Common myeloid progenitor, CD34-positive (primary cell): ENCODE data around the gene AAGAB.
A peak's percentile ranks its signal among the peaks of the same experiment; 100 is the strongest.
"Not testable (repeated sequence)": the region's sequence is repeated elsewhere in the genome, so short reads cannot be mapped to it uniquely, and the experiment has no call there.

Experiments
- CTCF ChIA-PET: fragments of 350-600 bp; sonication (Branson Sonifier 250); formaldehyde crosslinking; loops from one replicate; lab custom pipeline; 2021; ENCODE audit warnings: antibody characterized with exemption; lab: Charles Lee
- POLR2A ChIA-PET: fragments of 350-600 bp; sonication (Branson Sonifier 250); formaldehyde crosslinking; loops from one replicate; lab custom pipeline; 2021; ENCODE audit warnings: antibody characterized with exemption; lab: Charles Lee
- DNase-seq, 3 donors: peaks; one replicate each; pipeline versions ENCODE4 v3.0.0 to v3.0.0-alpha.2; 2013
- H3K27ac ChIP-seq, 2 experiments: 1 replicate in 1 of 2; 2 replicates in 1 of 2; pipeline ENCODE4 v1.7.0; 2013; ENCODE audit warnings: inconsistent platforms in 2 of 2, low read length in 2 of 2, mild to moderate bottlenecking in 2 of 2, low read depth in 1 of 2, moderate library complexity in 1 of 2; ENCODE audit not compliant: severe bottlenecking in 2 of 2, insufficient read depth in 1 of 2, poor library complexity in 1 of 2
- H3K27me3 ChIP-seq, 5 experiments: replicated peaks in 2 of 5; 1 replicate in 3 of 5; 2 replicates in 2 of 5; pipeline versions ENCODE4 v1.6.1 to v1.7.0; 2013; ENCODE audit warnings: low read length in 4 of 5, mild to moderate bottlenecking in 2 of 5, moderate library complexity in 2 of 5, inconsistent platforms in 1 of 5; ENCODE audit not compliant: insufficient read depth in 5 of 5, control insufficient read depth in 4 of 5
- H3K36me3 ChIP-seq, 4 experiments: 1 replicate in 2 of 4; 2 replicates in 2 of 4; pipeline versions ENCODE4 v1.6.1 to v1.7.0; 2013; ENCODE audit warnings: low read length in 3 of 4, control low read depth in 1 of 4, mild to moderate bottlenecking in 1 of 4; ENCODE audit not compliant: control insufficient read depth in 4 of 4, insufficient read depth in 4 of 4
- H3K4me1 ChIP-seq, 4 experiments: 1 replicate in 3 of 4; 2 replicates in 1 of 4; pipeline versions ENCODE4 v1.6.1 to v1.7.1; 2013; ENCODE audit warnings: low read length in 3 of 4, mild to moderate bottlenecking in 3 of 4, control low read depth in 1 of 4, inconsistent platforms in 1 of 4, moderate library complexity in 1 of 4; ENCODE audit not compliant: control insufficient read depth in 4 of 4, insufficient read depth in 4 of 4; ENCODE audit errors: control extremely low read depth in 1 of 4
- H3K4me3 ChIP-seq, 7 experiments: 1 replicate in 4 of 7; 2 replicates in 3 of 7; pipeline versions ENCODE4 v1.5.1 to v1.7.0; 2013; ENCODE audit warnings: mild to moderate bottlenecking in 7 of 7, low read length in 6 of 7, moderate library complexity in 6 of 7, inconsistent platforms in 2 of 7, low read depth in 2 of 7, control low read depth in 1 of 7; ENCODE audit not compliant: insufficient read depth in 4 of 7, control insufficient read depth in 1 of 7; ENCODE audit errors: extremely low read depth in 1 of 7
- H3K9me3 ChIP-seq, 5 experiments: 1 replicate in 4 of 5; 2 replicates in 1 of 5; pipeline versions ENCODE4 v1.6.1 to v1.7.1; 2013; ENCODE audit warnings: low read length in 4 of 5, mild to moderate bottlenecking in 2 of 5, inconsistent platforms in 1 of 5, low read depth in 1 of 5, moderate library complexity in 1 of 5; ENCODE audit not compliant: control insufficient read depth in 4 of 5, insufficient read depth in 2 of 5; ENCODE audit errors: control extremely low read depth in 1 of 5
- WGBS: methylation state at CpG from one replicate; pipeline ENCODE4 v1.1.5; 2013; ENCODE audit not compliant: insufficient coverage; 5-methylcytosine and 5-hydroxymethylcytosine counted together

Gene AAGAB

DNA sequence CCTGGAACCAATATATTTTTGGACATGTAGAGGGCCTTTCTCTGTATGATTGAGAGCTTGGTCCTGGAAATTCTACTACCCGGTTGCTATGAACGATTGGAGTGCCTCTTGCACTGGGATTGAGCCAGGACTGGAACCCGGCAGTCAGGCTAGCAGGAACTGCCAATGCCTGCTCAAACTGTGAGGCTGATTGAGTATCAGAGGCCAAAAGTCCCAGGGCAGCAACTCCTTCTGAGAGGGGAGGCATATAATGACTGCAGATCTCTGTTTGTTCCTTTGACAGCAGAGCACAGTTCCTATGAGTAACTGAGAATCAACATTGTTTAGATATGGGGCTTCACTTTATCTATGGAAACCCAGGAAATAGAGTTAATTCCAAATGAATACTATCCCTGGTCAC, 13.0 kb upstream of the AAGAB start:
- CTCF ChIA-PET, result no interaction called here
- no peaks in the 10 kb centered on the region for H3K36me3 ChIP-seq
- DNase-seq, result no peak
- WGBS, result 93% methylated on average over 3 of the region's 3 CpGs
- no peak overlapping the region for H3K27ac ChIP-seq
- POLR2A ChIA-PET, result no interaction called here
- no peak overlapping the region for H3K4me3 ChIP-seq
- no peaks in the 10 kb centered on the region for H3K4me1 ChIP-seq
- H3K9me3 ChIP-seq, result peaks cover 0 to 2% (median 0%) of the 10 kb centered on the region in 5 experiments
- H3K27me3 ChIP-seq, result no peaks in the 10 kb centered on the region

DNA sequence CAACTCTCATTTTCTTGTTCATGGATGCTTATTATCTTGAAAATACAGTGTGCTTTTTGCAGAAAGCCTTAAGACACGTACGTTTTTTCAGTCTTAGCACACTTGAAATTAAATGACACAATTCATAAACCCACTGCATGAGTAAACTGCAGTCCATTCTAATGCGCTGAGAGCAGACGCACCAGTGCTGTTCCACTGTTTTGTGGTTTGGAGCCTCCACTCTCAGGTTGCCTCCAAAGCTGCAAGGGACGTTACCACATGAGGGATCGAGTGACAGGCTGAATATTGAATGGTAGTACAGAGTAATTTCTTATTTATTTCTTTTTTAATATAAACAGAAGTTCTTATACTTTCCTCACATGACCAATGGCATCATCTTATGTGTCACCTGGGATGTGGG, 12.4 kb upstream of the AAGAB start:
- WGBS, result 100% methylated on average over 4 of the region's 6 CpGs
- H3K27ac ChIP-seq, result no peak overlapping the region
- H3K27me3 ChIP-seq, result no peaks in the 10 kb centered on the region
- H3K4me3 ChIP-seq, result no peak overlapping the region
- CTCF ChIA-PET, result no interaction called here
- H3K4me1 ChIP-seq, result no peaks in the 10 kb centered on the region
- POLR2A ChIA-PET, result no interaction called here
- H3K36me3 ChIP-seq, result no peaks in the 10 kb centered on the region
- no peak for DNase-seq
- no peaks in the 10 kb centered on the region for H3K9me3 ChIP-seq

DNA sequence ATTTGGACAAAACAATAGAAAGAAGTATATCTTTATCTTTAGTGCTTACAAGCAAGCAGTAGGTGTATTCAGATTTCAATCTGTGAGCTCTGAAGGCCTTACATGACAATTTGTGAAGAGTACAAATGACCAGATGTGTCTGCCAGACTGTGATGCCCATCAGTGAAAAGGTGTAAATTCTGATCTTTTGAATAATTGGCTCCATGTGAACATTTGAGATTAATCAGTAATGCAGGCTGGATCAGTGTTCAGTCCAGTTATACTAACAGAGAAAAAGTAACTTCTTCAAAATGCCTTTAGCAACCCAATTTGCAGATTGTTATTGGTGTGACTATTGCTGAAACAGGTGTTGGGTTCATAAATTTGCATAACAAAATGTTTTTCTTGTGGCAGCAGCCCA, 5.3 kb upstream of the AAGAB start:
- ChIA-PET POLR2A (no interaction called here), CTCF (no interaction called here)

DNA sequence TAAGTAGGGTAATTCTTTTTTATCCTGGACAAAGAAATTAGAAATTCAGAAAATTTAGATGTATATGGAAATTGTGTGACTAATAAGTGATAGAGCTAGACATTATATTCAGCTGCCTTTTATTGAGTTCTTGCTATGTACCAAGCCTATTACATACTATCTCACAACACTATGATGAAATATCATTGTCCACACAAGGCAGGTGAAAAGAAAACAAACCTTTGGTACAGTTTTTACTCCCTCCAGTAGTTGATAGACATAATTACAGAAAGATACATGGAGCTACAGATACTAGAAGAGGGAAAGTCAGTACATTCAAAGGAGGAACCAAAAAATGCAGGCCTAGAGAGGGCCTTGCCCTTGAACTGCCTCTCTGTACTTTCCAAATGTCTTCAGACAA, 4.9 kb upstream of the AAGAB start:
- Histone ChIP-seq H3K4me3 (no peak overlapping the region), H3K36me3 (no peaks in the 10 kb centered on the region), H3K9me3 (no peaks in the 10 kb centered on the region), H3K27me3 (no peaks in the 10 kb centered on the region), H3K4me1 (peaks cover 0 to 5% (median 4%) of the 10 kb centered on the region in 4 experiments), H3K27ac (no peak overlapping the region)
- DNase-seq, result no peak
- CTCF ChIA-PET, result no interaction called here
- POLR2A ChIA-PET, result no interaction called here

More for the DNA sequence above, 5.3 kb upstream of the AAGAB start:
- Histone ChIP-seq H3K4me1 (peaks cover 0 to 5% (median 3%) of the 10 kb centered on the region in 4 experiments), H3K4me3 (no peak overlapping the region), H3K27ac (no peak overlapping the region), H3K27me3 (no peaks in the 10 kb centered on the region), H3K9me3 (no peaks in the 10 kb centered on the region), H3K36me3 (no peaks in the 10 kb centered on the region)
- DNase-seq, result no peak

DNA sequence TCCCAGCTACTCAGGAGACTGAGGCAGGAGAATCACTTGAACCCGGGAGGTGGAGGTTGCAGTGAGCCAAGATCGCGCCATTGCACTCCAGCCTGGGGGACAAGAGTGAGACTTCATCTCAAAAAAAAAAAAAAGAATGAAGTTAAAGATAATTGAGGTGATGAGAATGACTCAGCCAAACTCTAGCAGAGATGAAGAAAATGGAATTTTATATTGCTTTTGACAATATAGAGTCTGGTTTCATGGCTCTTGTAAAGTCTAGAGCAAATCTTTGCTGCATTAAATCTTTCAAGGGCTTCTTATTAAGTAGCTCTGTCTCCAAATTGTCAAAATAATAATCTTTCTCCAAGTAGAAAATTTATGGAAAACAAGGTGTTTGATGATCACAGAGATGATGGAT, 4.0 kb upstream of the AAGAB start:
- POLR2A ChIA-PET, result interaction anchor here (0.7 kb wide), 1 partner anchor 23 kb away, joined by 4 read pairs; no protein-coding TSS in a partner anchor

DNA sequence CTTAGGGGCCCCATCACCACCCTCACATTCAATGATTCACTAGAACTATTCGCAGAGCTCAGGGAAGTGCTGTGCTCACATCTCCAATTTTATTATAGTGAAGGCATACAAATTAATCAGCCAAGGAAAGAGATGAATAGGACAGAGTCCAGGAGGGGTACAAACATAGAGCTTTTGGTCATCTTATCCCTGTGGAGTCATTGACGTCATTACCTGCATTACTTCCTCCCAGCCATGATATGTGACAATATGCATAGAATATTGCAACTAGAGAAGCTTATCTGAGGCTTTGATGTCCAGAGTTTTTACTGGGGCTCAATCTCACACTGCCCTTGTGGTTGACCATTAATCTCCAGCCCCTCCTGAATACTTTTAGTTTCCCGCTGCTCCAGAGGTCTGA, 1.6 kb upstream of the AAGAB start:
- ChIA-PET POLR2A (interaction anchor here (0.9 kb wide), 1 partner anchor 56 kb away, joined by 4 read pairs; no protein-coding TSS in a partner anchor), CTCF (interaction anchor here (0.5 to 0.6 kb wide), 2 partner anchors 137 to 623 kb away, joined by 3 read pairs; no protein-coding TSS in a partner anchor)
- Histone ChIP-seq H3K9me3 (no peaks in the 10 kb centered on the region), H3K4me1 (peaks cover 7 to 23% (median 12%) of the 10 kb centered on the region in 4 experiments), H3K27me3 (no peaks in the 10 kb centered on the region), H3K36me3 (no peaks in the 10 kb centered on the region), H3K4me3 (no peak overlapping the region), H3K27ac (no peak overlapping the region)
- 100% methylated on average over 2 of the region's 3 CpGs for WGBS
- DNase-seq, result no peak

More for the DNA sequence above, 4.0 kb upstream of the AAGAB start:
- H3K27me3 ChIP-seq, H3K4me3 ChIP-seq, CTCF ChIA-PET, DNase-seq, H3K9me3 ChIP-seq, H3K36me3 ChIP-seq, H3K27ac ChIP-seq: not testable (repeated sequence)
- H3K4me1 ChIP-seq, result peaks cover 5 to 13% (median 10%) of the 10 kb centered on the region in 4 experiments
- 96% methylated on average over 3 of the region's 3 CpGs for WGBS

DNA sequence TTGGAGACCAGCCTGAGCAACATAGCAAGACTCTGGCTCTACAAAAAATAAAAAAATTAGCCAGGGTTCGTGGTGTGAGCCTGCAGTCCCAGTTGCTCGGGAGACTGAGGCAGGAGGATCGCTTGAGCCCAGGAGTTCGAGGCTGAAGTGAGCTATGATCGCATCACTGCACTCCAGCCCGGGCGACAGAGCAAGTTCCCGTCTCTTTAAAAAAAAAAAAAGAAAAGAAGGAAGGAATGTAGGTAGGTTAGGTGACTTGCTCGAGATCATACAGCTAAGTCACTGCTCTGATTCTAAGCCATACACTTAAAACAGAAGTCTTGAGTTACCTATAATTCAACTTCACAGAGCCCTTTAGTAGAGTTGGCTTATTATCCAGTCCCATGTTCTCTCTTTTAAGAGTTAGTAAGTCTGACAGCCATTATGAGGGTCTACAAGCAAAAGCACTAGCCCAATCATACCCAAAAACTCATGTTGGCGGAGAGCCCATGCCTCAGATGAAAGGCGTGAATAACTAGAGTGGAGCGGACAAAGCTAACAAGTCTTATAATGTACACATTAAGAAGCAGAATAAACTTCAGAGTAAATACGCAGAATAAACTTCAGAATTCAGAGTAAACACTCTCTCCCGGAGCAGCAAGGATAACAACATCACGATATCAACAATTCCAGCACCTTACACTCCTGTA, 768 bp downstream of the AAGAB start:
- peaks cover 7 to 23% (median 12%) of the 10 kb centered on the region in 4 experiments for H3K4me1 ChIP-seq
- H3K27ac ChIP-seq, result peak overlapping the region; percentile 92 to 95
- H3K9me3 ChIP-seq, result no peaks in the 10 kb centered on the region
- H3K4me3 ChIP-seq, result peak overlapping the region; percentile 80 to 99 (median 90)
- no peaks in the 10 kb centered on the region for H3K36me3 ChIP-seq
- DNase-seq, result peak in 1 of 3 donors; percentile 33
- ChIA-PET CTCF (interaction anchor here (0.6 to 0.9 kb wide), 2 partner anchors 70 to 152 kb away, joined by 3 to 5 read pairs; no protein-coding TSS in a partner anchor), POLR2A (interaction anchor here (0.6 kb wide), 1 partner anchor 313 kb away, joined by 3 read pairs; no protein-coding TSS in a partner anchor)
- WGBS, result 42% methylated on average over 6 of the region's 15 CpGs
- no peaks in the 10 kb centered on the region for H3K27me3 ChIP-seq
